ENCODE data around the gene ST6GALNAC2. TPM values are rescaled to one million over a fixed set of nuclear protein-coding genes. Genes with fewer than 3 reads are reported as not detected.

Gene ST6GALNAC2
- total and polyA plus RNA-seq, 8 donors = 2.1 to 30.2 (median 4.7) TPM

DNA sequence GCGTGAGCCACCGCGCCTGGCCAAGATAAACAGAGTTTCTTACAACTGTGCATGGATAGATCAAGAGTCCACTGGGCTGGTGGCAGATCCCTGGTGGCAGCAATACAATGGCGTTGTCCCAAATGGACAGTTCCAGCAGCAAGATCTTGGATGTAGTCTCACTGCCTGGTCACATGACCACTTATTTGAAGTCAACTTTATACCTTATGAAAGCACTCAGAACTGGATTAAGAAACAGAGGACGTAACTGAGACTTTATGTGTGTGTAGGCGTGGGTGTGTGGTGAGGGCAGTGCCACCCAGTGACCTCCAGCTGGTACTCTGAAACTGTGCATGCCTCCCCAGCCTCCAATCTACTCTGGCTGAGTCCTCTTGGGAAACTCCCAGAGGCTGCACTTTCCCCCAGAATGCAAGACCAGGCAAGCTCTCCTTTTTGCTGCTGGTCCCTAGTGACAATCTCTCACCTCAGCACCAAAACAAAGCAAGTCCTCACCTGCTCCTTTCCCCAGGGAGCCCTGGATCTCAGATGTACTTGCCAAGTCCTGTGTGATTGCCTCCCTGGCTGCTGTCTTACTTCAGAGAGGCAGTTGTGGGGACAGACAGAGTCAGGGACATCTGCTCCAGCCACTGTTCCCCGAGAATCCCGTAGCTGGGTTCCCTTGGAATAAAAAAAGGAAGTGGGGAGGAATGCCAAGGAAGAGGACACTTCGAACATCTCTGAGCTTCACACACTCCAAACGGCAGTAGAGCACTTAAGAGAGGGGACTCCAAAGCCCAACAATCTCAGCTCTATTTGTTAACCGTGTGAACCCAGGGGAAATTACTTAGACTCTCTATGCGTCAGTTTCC is 11.7 kb upstream of the ST6GALNAC2 start:
- Histone ChIP-seq H3K4me1 (peaks cover 0 to 51% of the 10 kb centered on the region in 2 donors), H3K27ac (peak overlapping the region in 1 of 2 donors; percentile 64), H3K9me3 (no peaks in the 10 kb centered on the region), H3K27me3 (no peaks in the 10 kb centered on the region), H3K4me3 (no peak overlapping the region), H3K36me3 (no peaks in the 10 kb centered on the region)
- peak; percentile 90 for ATAC-seq
- intact Hi-C loops (cut with DNase I) = no loop called here
- DNase-seq = peak in 1 of 4 donors; percentile 64
- TF ChIP-seq, protein P1, sequence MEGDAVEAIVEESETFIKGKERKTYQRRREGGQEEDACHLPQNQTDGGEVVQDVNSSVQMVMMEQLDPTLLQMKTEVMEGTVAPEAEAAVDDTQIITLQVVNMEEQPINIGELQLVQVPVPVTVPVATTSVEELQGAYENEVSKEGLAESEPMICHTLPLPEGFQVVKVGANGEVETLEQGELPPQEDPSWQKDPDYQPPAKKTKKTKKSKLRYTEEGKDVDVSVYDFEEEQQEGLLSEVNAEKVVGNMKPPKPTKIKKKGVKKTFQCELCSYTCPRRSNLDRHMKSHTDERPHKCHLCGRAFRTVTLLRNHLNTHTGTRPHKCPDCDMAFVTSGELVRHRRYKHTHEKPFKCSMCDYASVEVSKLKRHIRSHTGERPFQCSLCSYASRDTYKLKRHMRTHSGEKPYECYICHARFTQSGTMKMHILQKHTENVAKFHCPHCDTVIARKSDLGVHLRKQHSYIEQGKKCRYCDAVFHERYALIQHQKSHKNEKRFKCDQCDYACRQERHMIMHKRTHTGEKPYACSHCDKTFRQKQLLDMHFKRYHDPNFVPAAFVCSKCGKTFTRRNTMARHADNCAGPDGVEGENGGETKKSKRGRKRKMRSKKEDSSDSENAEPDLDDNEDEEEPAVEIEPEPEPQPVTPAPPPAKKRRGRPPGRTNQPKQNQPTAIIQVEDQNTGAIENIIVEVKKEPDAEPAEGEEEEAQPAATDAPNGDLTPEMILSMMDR (IDR thresholded peaks at IDR 0.05) = no peak

GRCh38 chr17:76594690-76595089 is 9.0 kb upstream of the ST6GALNAC2 start:
- Histone ChIP-seq H3K27ac (no peak overlapping the region), H3K4me3 (no peak overlapping the region), H3K36me3 (no peaks in the 10 kb centered on the region), H3K4me1 (peaks cover 0 to 27% of the 10 kb centered on the region in 2 donors), H3K9me3 (no peaks in the 10 kb centered on the region), H3K27me3 (no peaks in the 10 kb centered on the region)
- ATAC-seq = no peak
- TF ChIP-seq, protein P1 (IDR thresholded peaks at IDR 0.05) = no peak
- intact Hi-C loops (cut with DNase I) = no loop called here
- no peak for DNase-seq

- no peak overlapping the region for H3K4me3 ChIP-seq
- ATAC-seq = no peak
- H3K4me1 ChIP-seq = peaks cover 0 to 20% of the 10 kb centered on the region in 2 donors
- H3K9me3 ChIP-seq = no peaks in the 10 kb centered on the region
- no peaks in the 10 kb centered on the region for H3K36me3 ChIP-seq
- no peak overlapping the region for H3K27ac ChIP-seq
- intact Hi-C loops (cut with DNase I) = no loop called here
- H3K27me3 ChIP-seq = no peaks in the 10 kb centered on the region
- TF ChIP-seq, protein P1 (IDR thresholded peaks at IDR 0.05) = no peak
- DNase-seq = no peak
These were observed 8.3 kb upstream of the ST6GALNAC2 start for GRCh38 chr17:76593959-76594358.

DNA sequence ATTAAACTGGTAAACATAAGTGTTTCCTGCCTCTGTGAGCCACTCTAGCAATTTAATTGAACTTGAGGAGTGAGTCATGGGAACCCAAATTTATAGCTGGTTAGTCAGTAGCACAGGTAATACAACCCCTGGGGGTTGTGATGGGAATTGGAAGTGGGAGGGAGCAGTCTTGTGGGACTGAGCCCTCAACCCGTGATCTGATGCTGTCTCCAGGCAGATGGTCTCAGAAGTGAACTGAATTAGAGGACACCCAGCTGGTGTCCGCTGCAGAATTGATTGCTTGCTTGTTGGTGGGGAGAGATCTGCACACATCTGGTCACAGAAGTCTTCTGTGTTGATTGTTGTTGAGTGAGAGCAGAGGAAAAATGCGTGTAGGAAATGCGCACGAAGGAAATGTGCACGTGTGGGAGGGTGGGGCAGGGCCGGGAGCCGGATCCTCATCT is 7.7 kb upstream of the ST6GALNAC2 start:
- intact Hi-C loops (cut with DNase I) = no loop called here
- DNase-seq = no peak
- TF ChIP-seq, protein P1 (IDR thresholded peaks at IDR 0.05) = no peak

GRCh38 chr17:76588182-76588581 is 2.5 kb upstream of the ST6GALNAC2 start:
- Histone ChIP-seq H3K4me1 (peaks cover 3 to 30% of the 10 kb centered on the region in 2 donors), H3K27me3 (peaks cover 6 to 42% of the 10 kb centered on the region in 2 donors), H3K4me3 (no peak overlapping the region), H3K9me3 (no peaks in the 10 kb centered on the region), H3K36me3 (no peaks in the 10 kb centered on the region), H3K27ac (no peak overlapping the region)
- intact Hi-C loops (cut with DNase I) = no loop called here
- TF ChIP-seq, protein P1 (IDR thresholded peaks at IDR 0.05) = no peak
- no peak for DNase-seq
- ATAC-seq = no peak

More for the DNA sequence above, 7.7 kb upstream of the ST6GALNAC2 start:
- H3K27me3 ChIP-seq = no peaks in the 10 kb centered on the region
- no peaks in the 10 kb centered on the region for H3K9me3 ChIP-seq
- no peak overlapping the region for H3K27ac ChIP-seq
- peaks cover 0 to 14% of the 10 kb centered on the region in 2 donors for H3K4me1 ChIP-seq
- no peak for ATAC-seq
- H3K4me3 ChIP-seq = no peak overlapping the region
- no peaks in the 10 kb centered on the region for H3K36me3 ChIP-seq
